ENCODE results near the gene CHMP2A.
A peak's percentile ranks its signal among the peaks of the same experiment; 100 is the strongest.

Gene CHMP2A

GRCh38 chr19:58554494-58555368, at the start of gene CHMP2A (continued):
- TF ChIP-seq ZIC2 (tag by site-specific recombination; IDR thresholded peaks at IDR 0.05) = no peak
- TF ChIP-seq ZNF792 (tag by site-specific recombination; IDR thresholded peaks at IDR 0.05) = peak; percentile 39; the same call in 1 of the 2 replicates
- TF ChIP-seq ZNF837 (tag by site-specific recombination; IDR thresholded peaks at IDR 0.05) = 0 out of 2 replicates have a peak, but pooled peaks have one; percentile 67

- no peak overlapping the region for H3K4me3 ChIP-seq (ENCODE audit: low read depth, low read length)
- TF ChIP-seq BCL11B (tag by site-specific recombination; IDR thresholded peaks at IDR 0.05; ENCODE audit: low read depth) = peak; percentile 75; the same call in 1 of the 2 replicates
- TF ChIP-seq ZBTB26 (tag by site-specific recombination; optimal IDR thresholded peaks at IDR 0.05) = peak; percentile 11
- no peak for TF ChIP-seq ZNF24 (tag by site-specific recombination; IDR thresholded peaks at IDR 0.05)
- no peak for TF ChIP-seq YY1 (tag by site-specific recombination; IDR thresholded peaks at IDR 0.05)
- no peak for TF ChIP-seq SCRT2 (tag by site-specific recombination; IDR thresholded peaks at IDR 0.05)
- TF ChIP-seq ZNF16 (tag by site-specific recombination; IDR thresholded peaks at IDR 0.05; ENCODE audit: low read depth) = no peak
- no peak for TF ChIP-seq ZNF473 (tag by site-specific recombination; IDR thresholded peaks at IDR 0.05)
- TF ChIP-seq ZNF266 (tag by site-specific recombination; IDR thresholded peaks at IDR 0.05; ENCODE audit: low read depth) = no peak
- TF ChIP-seq ZNF121 (tag by site-specific recombination; IDR thresholded peaks at IDR 0.05) = no peak
- TF ChIP-seq MEIS1 (CRISPR knock-in tag; IDR thresholded peaks at IDR 0.05; ENCODE audit: borderline replicate concordance) = no peak
- no peak for TF ChIP-seq ZNF23 (tag by site-specific recombination; IDR thresholded peaks at IDR 0.05; ENCODE audit: borderline replicate concordance)
- no peaks in the 10 kb centered on the region for H3K4me1 ChIP-seq (ENCODE audit: control insufficient read depth, insufficient read depth, low read length)
- H3K9me3 ChIP-seq (ENCODE audit: control insufficient read depth, insufficient read depth, low read depth, low read length) = no peaks in the 10 kb centered on the region
- peaks cover 0 to 23% of the 10 kb centered on the region in 2 experiments; a peak in 1 of 3 replicates for H3K36me3 ChIP-seq (ENCODE audit: control insufficient read depth in 2 of 2, insufficient read depth in 1 of 2, low read length in 2 of 2)
- ChIA-PET POLR2A (no interaction called here), CTCF (interaction anchor here (0.6 to 0.7 kb wide), 3 partner anchors 10 to 1153 kb away, joined by 3 to 4 read pairs (median 3); no protein-coding TSS in a partner anchor)
- no peak overlapping the region for H3K27ac ChIP-seq (ENCODE audit: extremely low read depth, low read depth, low read length)
Measured at GRCh38 chr19:58586133-58586765, 31.3 kb upstream of the CHMP2A start.

GRCh38 chr19:58585442-58586132, 30.7 kb upstream of the CHMP2A start:
- ChIA-PET CTCF (interaction anchor here (0.6 to 0.7 kb wide), 4 partner anchors 10 to 223 kb away, joined by 3 read pairs; partner anchors contain the start of genes ZBTB45 and ZNF497), POLR2A (interaction anchor here (1.0 kb wide), 1 partner anchor 10 kb away, joined by 3 read pairs; no protein-coding TSS in a partner anchor)
- H3K27ac ChIP-seq (ENCODE audit: extremely low read depth, low read depth, low read length) = no peak overlapping the region
- H3K9me3 ChIP-seq (ENCODE audit: control insufficient read depth, insufficient read depth, low read depth, low read length) = no peaks in the 10 kb centered on the region
- H3K4me3 ChIP-seq (ENCODE audit: low read depth, low read length) = no peak overlapping the region
- TF ChIP-seq ZSCAN4 (tag by site-specific recombination; IDR thresholded peaks at IDR 0.05) (peak; percentile 61), ZBTB26 (tag by site-specific recombination; optimal IDR thresholded peaks at IDR 0.05) (peak; percentile 9), ZNF366 (tag by site-specific recombination; conservative IDR thresholded peaks at IDR 0.05) (no peak), OVOL3 (tag by site-specific recombination; IDR thresholded peaks at IDR 0.05) (no peak), ZNF677 (tag by site-specific recombination; IDR thresholded peaks at IDR 0.05) (no peak), HIC1 (tag by site-specific recombination; IDR thresholded peaks at IDR 0.05) (no peak), YY2 (tag by site-specific recombination; IDR thresholded peaks at IDR 0.05) (no peak), ZIC2 (tag by site-specific recombination; IDR thresholded peaks at IDR 0.05) (no peak), KLF9 (tag by site-specific recombination; IDR thresholded peaks at IDR 0.05; ENCODE audit: low read depth) (no peak), ZNF747 (tag by site-specific recombination; IDR thresholded peaks at IDR 0.05) (no peak)
- no peaks in the 10 kb centered on the region for H3K4me1 ChIP-seq (ENCODE audit: control insufficient read depth, insufficient read depth, low read length)
- H3K36me3 ChIP-seq (ENCODE audit: control insufficient read depth in 2 of 2, insufficient read depth in 1 of 2, low read length in 2 of 2) = peaks cover 0 to 23% of the 10 kb centered on the region in 2 experiments; a peak in 1 of 3 replicates
